ENCODE data around the gene CHCHD6.

- TF ChIP-seq, protein P1, sequence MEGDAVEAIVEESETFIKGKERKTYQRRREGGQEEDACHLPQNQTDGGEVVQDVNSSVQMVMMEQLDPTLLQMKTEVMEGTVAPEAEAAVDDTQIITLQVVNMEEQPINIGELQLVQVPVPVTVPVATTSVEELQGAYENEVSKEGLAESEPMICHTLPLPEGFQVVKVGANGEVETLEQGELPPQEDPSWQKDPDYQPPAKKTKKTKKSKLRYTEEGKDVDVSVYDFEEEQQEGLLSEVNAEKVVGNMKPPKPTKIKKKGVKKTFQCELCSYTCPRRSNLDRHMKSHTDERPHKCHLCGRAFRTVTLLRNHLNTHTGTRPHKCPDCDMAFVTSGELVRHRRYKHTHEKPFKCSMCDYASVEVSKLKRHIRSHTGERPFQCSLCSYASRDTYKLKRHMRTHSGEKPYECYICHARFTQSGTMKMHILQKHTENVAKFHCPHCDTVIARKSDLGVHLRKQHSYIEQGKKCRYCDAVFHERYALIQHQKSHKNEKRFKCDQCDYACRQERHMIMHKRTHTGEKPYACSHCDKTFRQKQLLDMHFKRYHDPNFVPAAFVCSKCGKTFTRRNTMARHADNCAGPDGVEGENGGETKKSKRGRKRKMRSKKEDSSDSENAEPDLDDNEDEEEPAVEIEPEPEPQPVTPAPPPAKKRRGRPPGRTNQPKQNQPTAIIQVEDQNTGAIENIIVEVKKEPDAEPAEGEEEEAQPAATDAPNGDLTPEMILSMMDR (IDR thresholded peaks at IDR 0.05) = no peak
- no peak for TF ChIP-seq POLR2A (IDR thresholded peaks at IDR 0.05)
These were observed 69.7 kb downstream of the CHCHD6 start for GRCh38 chr3:126773783-126774182.
